ENCODE measurements around the gene CCDC127.
"Not testable (repeated sequence)": the region's sequence is repeated elsewhere in the genome, so short reads cannot be mapped to it uniquely, and the experiment has no call there.

CCDC127 gene

DNA sequence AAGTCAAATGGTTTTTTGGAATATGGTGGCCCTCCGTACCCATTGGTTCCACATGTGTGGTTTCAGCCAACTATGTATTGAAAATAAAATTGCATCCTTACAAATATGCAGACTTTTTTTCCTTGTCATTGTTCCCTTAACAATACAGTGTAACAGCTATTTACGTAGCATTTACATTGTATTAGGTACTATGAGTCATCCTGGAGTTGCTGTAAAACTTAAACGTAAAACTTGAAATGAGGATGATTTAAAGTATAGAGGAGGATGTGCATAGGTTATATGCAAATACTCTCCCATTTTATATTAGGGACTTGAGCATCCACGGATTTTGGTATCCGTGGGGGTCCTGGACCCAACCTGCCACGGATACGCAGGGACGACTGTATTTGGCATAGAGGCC is 16.5 kb upstream of the CCDC127 start:
- no peak for DNase-seq (ENCODE audit: low read depth in 1 of 2, low spot score in 1 of 2)

DNA sequence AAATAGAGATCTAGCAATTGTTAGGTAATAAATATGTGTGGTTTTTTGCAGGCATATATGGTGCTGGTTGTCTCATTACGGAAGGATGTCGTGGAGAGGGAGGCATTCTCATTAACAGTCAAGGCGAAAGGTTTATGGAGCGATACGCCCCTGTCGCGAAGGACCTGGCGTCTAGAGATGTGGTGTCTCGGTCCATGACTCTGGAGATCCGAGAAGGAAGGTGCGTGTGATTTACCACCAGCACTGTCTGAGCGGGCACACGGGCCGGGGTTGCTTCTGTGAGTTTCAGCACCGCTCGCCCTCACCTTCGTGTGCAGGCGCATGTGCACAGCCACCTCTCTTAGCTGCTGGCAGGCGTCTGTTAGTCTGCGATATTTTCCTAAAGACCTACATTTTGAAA is 15.5 kb upstream of the CCDC127 start:
- DNase-seq (ENCODE audit: low read depth in 1 of 2, low spot score in 1 of 2): not testable (repeated sequence)

DNA sequence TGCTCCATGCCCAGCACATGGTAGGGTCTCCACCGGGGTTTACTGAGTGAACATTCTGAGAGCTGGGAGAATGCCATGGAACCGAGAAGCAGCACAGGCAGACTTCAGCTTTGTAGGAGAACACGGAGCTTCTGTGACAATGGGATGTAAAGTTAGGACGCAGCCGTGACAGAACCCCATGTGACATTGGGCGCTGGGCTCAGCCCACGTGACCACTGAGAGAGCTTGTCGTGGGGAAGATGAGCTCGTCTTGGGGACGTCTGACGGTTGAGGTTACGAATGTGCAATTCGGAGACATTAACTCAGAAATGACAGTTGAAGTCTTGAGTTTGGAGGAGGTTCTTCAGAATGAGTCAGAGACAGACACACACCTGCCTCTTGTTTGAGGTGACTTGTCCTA is 13.7 kb upstream of the CCDC127 start:
- no peak for DNase-seq (ENCODE audit: low read depth in 1 of 2, low spot score in 1 of 2)

DNA sequence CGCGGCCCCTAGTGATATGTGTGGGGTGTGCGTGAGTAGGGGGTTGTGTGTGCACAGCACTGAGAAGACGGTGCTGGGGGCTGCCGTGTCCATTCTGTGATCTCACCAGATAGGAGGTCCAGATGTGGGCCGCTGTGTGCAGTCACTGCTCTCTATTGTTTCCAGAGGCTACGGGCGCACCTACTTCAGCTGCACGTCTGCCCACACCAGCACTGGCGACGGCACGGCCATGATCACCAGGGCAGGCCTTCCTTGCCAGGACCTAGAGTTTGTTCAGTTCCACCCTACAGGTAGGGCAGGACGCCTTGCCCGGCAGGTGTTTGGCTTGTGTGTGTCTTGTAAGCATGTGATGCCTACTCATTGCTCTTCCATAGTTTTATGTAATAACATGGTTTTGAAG is 12.8 kb upstream of the CCDC127 start:
- DNase-seq (ENCODE audit: low read depth in 1 of 2, low spot score in 1 of 2): no peak

DNA sequence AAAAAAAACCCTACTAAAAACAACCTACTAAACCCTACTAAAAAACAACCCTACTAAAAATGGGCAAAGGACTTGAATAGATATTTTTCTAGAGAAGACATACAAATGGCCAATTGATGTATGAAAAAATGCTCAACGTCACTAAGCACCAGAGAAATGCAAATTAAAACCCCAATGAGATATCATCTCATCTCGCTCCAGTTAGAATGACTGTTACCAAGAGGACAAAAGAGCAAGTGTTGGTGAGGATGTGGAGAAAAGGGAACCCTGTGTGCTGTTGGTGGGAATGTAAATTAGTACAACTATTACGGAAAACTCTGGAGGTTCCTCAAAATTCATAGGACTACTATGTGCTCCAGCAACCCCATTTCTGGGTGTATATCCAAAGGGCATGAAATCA is 10.9 kb upstream of the CCDC127 start:
- no peak for DNase-seq (ENCODE audit: low read depth in 1 of 2, low spot score in 1 of 2)

DNA sequence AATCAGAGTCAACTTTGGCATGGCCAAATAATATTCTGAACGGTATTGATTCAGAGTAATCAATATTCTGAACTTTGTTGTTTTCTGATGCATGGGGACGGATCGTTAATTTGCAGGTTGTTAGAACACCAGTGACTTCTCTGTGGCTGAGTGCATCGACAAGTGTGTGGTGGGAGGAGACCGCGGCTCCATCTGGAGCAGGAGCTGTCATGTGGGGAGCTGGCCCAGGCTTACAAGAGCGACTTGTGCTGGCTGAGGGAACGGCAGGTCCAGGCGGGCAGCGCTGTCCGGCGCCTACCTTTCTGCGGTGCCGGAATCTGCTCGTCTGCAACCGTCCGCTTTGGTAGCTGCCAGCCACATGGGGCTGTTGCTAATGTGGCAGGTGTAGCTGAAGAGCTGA is 9.4 kb upstream of the CCDC127 start:
- not testable (repeated sequence) for DNase-seq (ENCODE audit: low read depth in 1 of 2, low spot score in 1 of 2)

DNA sequence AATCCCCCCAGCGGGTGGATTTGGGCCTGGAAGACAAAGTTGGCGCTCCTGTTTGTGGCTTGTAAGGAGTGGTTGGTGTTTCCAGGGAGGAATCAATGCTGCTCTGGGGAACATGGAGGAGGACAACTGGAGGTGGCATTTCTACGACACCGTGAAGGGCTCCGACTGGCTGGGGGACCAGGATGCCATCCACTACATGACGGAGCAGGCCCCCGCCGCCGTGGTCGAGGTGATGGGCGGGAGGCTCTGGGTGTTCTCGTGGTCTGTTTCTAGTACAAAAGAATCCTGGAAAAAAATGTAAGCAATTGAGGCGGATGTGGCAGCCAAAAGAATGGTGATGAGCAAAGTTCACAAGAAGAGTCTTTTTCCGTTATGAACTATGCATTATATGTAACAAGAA is 7.4 kb upstream of the CCDC127 start:
- no peak for DNase-seq (ENCODE audit: low read depth in 1 of 2, low spot score in 1 of 2)

DNA sequence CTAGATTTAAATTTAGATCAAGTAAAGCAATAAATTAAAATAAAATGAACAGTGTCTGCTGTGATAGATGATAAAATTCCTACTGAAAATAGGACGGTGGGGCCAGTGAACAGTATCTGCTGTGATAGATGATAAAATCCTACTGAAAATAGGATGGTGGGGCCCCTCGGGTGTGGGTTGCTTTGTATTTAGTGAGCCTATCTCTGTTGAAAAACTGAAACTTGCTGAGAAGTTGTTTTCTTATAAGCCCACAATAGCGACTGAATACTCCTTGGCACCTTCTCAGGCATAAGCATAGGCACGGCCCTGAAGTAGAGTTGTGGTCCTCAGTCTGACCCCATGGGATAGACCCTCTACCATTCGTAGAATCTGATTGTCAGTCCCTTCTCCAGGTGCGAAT is 5.8 kb upstream of the CCDC127 start:
- no peak for DNase-seq (ENCODE audit: low read depth in 1 of 2, low spot score in 1 of 2)

DNA sequence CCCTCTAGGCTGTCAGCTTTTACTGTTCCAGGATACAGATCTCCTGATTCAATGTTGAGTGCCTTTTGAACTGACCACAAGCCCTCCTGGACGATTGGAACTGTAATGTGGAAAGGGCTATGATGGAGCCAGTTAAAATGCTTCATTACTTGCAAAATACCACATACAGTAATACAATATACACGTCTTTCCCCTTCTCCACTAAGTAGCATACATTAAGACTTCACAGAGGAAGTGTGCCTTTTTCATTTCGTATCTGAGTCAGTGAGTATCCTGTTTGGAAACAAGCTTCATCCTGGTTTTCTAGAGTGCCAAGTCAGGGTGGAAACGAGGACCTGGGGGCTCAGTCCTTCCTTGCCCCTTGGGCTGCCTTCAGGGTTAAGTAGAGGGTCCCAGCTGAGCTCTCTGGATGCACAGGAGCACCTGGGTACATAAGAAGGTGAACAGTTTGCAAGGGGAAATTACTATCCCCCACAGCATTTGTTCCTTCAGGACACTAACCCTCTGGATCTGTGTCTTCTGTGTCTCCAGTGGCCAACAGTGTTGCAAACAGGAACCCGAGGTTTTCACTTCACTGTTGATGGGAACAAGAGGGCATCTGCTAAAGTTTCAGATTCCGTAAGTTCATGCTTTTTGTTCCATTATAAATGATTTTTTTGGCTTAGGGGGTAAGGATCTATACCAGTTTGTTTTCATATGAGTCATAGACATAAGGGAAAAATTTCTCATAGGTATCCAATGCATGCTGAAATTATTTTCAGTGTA is 5.2 kb upstream of the CCDC127 start:
- not testable (repeated sequence) for DNase-seq (ENCODE audit: low read depth in 1 of 2, low spot score in 1 of 2)

DNA sequence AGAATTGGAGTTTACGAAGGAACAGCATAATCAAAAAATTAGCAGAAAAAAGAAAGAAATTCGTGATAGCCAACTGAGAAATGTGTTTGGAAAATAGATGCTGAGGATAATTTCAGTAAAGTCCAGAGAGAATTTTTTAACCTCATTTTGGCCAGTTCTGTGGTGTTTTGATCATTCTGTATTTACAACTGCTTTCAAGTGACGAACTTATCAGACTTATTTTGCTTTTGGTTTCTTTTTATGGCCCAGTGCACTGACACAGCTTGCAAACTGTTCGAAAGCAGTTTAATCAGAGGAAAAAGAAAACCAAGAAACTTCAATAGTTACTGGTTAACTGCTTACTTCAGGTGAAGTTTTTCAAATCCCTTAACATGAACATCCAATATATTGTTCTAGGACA is 2.0 kb upstream of the CCDC127 start:
- DNase-seq (ENCODE audit: low read depth in 1 of 2, low spot score in 1 of 2): no peak

DNA sequence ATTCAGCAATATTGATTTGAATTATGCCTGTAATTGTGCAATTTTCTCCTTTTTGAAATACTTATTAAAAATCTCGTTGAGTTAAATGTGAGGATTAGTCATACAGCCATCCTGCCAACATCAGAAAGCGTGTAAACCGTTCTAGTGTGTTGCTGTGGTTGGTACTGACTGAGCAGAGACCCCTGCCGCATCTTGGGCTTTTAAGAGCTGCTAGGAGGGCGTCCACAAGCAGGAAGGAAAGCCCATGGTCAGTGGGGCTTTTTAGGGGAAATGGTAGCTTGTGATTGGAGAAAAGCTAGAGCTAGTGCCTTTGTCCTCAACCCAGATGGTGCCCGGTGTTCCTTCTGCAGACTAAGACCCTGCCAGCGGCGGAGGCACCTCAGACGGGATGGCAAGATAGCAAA is 1.5 kb upstream of the CCDC127 start:
- no peak for DNase-seq (ENCODE audit: low read depth in 1 of 2, low spot score in 1 of 2)

DNA sequence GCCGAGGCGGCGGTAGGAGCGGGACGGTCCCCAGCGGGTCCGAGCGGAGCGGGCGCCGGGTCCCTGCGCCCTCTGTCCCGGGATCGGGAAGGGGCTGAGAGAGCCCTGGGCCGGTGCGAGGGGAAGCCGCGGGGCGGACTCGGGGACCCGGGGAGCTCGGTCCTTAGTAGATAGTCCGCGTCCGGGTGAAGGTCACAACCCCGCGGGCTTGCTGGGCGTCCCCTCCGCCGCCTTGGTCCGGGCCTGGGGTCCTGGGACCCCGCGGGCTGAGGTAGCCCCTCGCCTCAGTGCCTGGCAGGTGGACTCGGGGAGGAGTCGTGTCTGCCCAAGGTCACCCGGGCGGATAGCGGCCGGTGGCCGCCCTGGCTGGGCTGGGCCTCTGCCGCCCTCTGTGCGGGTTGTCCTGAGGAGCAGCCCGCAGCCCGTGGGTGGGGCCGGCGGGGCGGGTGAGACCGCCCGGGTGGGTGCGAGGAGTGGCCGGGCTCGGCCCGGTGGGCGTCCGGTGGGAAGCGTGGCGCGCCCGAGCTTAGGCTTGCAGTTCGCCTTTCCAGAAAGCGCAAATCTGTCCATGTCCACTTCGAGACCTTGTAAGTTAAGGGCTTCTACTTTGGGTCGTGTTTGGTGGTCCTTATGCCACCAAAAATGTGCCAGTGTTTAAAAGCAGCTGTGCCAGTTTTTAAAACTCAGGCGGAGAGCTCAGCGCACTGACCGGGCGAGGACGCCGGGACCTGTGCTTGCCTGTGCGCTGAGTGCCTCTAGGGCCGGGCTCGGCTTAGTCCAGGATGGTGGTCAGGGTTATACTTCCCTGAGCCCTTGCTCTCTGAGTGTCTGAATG is 721 bp upstream of the CCDC127 start:
- DNase-seq (ENCODE audit: low read depth in 1 of 2, low spot score in 1 of 2): no peak

DNA sequence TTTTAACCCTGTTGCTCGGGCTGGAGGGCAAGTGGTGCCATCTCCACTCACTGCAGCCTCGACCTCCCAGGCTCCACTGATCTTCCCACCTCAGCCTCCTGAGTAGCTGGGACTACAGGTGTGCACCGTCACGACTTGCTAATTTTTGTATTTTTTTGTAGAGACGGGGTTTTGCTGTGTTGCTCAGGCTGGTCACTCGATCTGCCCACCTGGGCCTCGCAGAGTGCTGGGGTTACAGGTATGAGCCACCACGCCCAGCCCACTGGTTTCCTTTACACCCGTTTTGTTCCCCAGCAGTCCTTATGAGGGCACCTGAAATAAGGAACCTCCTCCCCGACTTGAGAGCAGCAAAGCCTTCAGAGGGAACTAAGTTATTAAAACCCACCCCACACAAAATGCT is 1.9 kb downstream of the CCDC127 start:
- not testable (repeated sequence) for DNase-seq (ENCODE audit: low read depth in 1 of 2, low spot score in 1 of 2)

DNA sequence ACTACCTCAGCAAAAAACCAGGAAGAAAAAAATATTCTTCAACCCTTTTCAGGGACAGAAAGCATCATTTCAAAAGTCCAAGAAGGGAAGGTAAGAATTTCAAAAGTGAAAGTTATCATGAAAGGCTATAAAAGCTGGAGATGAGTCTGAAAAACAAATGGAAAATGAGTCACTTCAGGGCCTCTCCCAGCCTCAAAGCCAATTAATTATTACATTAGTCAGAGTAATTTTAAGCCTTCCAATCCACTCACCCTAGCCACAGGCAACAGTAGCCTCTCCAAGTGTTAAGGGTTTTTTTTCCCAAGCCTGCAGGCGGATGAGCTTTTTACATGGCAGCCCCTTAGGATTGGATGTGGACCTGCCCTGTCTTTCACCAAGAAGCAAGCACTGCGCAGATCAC is 2.7 kb downstream of the CCDC127 start:
- DNase-seq (ENCODE audit: low read depth in 1 of 2, low spot score in 1 of 2): not testable (repeated sequence)

DNA sequence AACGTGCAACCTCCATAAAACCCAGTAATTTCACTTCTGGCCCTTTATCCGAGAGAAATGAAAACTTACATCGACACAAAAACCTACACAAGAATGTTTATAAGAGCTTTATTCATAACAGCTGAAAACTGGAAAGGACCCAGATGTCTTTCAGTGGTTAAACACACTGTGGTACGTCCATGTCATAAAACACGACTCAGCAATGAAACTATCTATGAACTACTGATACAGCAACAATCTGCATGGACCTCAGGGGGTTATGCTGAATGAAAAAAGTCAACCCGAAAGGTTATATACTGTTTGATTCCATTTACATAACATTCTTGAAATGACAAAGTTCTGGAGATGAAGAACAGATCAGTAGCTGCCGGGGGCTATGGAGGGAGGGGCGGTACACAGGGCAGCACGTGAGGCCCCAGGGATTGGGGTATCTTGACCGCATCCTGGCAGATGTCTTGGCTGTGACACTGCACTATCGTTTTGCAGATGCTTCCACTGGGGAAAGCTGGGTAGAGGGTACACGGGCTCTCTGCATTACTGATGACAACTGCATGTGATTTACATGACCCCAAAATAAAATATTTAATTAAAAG is 4.1 kb downstream of the CCDC127 start:
- DNase-seq (ENCODE audit: low read depth in 1 of 2, low spot score in 1 of 2): no peak

DNA sequence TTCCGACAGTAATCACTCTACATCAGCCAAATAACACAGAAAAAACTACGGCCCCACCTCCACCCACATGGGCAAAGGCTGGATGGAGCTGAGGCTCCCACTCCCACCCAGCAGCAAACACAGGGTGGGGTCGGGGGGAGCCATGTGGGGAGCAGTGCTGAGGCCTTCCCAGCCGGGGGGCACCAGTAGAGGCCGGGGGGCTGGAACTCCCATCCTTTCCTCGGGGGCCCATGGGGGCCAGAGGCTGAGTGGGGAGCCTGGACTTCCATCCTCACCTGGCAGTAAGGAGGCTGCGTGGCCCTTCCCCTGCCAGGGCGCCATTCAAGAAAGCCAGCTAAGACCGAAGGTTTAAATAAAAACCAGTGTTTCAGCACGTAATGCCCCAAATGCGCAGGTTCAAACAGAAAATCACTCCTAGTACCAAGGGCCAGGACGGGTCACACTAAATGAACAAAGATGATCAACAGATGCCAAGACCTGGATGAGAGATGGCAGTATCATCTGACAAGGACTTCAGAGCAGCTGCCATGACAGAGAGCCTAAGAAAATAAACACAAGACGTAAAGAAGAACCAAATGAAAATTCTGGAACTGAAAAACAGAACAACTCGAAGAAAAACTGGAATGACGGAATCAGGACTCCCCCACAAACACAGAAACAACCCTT is 9.4 kb downstream of the CCDC127 start:
- DNase-seq (ENCODE audit: low read depth in 1 of 2, low spot score in 1 of 2): no peak

DNA sequence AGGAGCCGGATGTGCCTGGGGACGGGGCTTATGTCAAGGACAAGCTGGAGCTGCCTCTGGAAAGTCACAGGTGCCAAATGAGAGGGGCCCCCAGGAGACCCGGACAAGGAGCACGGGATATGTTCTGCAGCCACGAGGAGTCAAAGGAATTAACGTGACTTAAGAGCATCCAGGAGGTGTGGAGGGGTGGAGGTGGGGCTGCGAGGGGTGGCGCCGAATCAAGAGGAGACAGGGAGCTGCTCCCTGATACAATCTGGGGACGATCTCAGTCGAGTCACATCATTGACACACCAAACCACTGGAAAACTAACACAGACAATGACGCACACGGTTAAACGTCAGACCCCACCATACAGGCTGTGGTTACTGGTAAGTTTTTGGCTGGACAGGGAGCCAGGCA is 10.4 kb downstream of the CCDC127 start:
- no peak for DNase-seq (ENCODE audit: low read depth in 1 of 2, low spot score in 1 of 2)

DNA sequence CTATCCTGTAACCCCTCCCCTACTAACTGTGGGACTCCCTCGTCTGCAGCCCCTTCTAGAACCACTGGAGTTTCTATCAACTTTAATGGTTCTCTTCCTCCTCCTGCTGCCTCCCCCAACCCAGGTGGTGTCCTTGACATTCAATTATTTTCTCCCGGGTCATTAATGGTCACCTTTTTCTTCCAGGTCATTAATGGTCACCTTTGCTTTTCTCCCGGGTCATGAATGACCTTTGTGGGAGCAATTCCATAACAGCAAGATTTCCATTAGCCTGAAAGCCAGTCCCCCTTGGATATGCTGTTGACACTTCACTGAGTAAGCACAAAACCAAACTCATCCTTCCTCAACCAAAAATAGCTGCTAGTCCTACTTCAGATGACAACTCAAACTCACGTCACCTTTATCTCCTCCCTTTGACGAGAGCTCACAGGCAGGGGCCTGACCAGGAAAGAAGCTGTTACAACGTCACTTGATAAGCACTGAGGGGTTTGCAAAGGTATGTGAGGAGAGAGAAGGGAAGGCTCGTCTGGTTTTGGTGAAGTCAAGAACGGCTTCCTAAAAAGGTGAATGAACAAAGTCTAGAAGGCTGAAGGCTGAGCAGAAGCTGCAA is 10.9 kb downstream of the CCDC127 start:
- no peak for DNase-seq (ENCODE audit: low read depth in 1 of 2, low spot score in 1 of 2)

DNA sequence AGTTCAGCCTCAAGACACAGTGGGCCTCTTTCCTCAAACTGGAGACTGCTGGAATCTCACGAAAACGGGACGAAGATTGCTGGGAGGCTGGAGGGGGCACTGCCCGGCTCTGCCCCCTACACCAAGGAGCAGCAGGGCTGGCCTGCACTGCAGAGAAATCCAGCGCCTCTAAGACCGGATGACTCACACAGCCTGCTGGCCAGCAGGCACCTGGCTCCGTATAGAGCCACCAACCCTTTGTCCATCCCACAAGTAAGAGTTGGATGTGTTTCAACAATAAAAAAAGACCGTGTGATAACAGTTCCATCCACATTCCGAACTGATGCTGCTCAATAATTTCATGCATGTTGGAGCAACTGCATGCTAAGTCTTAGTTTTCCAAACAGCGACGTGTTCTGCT is 11.5 kb downstream of the CCDC127 start:
- DNase-seq (ENCODE audit: low read depth in 1 of 2, low spot score in 1 of 2): no peak

DNA sequence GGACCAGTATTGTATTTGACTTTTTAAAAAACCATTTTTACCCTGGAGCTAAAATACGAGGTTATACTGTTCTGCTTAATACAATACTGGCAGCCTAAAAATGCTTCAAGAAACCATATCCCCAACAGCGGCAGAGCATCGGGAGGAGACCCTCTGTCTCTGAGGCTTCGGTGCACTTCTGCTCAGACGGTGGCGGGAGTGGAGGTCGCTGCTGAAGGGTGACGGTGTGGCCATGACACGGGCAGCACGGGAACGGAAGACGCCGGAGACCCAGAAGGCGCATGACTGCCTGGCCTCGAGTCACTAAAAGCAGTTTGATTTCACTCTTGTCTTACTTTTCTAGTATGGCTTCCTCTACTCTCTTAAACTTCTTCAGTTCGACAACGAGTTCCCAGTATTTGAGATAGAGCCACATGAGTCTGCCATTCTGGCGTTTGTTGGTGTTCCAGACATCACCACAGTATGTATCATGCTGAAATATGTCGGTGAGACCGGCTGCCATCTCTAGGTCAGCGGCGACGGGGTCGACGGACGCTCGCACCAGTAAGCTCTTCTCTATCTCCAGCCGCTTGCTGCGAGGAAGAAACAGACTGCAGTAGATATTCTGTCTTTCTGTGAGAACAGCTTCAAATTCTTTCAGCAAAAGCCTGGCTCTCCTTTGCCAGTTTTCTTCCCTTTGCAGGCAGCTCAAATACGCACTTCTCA is 12.8 kb downstream of the CCDC127 start:
- no peak for DNase-seq (ENCODE audit: low read depth in 1 of 2, low spot score in 1 of 2)

DNA sequence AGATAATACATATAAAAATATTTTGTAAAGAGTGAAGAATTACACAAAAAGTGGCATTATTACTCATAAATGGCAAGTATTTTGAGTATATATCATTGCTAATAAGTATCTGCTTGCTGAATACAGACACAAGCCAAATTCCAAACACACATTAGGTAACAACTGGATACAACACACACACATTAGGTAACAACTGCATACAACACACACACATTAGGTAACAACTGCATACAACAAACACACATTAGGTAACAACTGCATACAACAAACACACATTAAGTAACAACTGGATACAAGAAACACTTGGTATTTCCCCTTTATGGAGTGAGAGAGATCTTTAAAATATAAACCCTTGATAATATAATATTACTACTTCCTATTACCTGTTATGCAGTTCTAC is 13.5 kb downstream of the CCDC127 start:
- no peak for DNase-seq (ENCODE audit: low read depth in 1 of 2, low spot score in 1 of 2)

All from activated CD4-positive, alpha-beta T cell treated with anti-CD3 and anti-CD28 coated beads, Interleukin-2, amount 50 U/mL, for 24 hours (primary cell).